ENCODE data around the gene NXPE3. TPM values are rescaled to one million over a fixed set of nuclear protein-coding genes. Genes with fewer than 3 reads are reported as not detected.

Gene NXPE3
- total RNA-seq, 1 donor from 2014 or later: 9.4 TPM

- H3K79me2 ChIP-seq (ENCODE audit: low read depth): peaks cover 27% of the 10 kb centered on the region
- no peak overlapping the region for H3K27ac Mint-ChIP-seq
These were observed 891 bp downstream of the NXPE3 start for GRCh38 chr3:101779822-101780381.

GRCh38 chr3:101780661-101781060 lies 1.6 kb downstream of the NXPE3 start:
- peaks cover 3% of the 10 kb centered on the region for H3K27me3 Mint-ChIP-seq (ENCODE audit: insufficient read depth, low read depth)
- H3K36me3 ChIP-seq: no peaks in the 10 kb centered on the region
- H3F3A ChIP-seq (ENCODE audit: low read depth): no peaks in the 10 kb centered on the region
- no peaks in the 10 kb centered on the region for H3K36me3 Mint-ChIP-seq
- H3K4me1 Mint-ChIP-seq: peaks cover 22% of the 10 kb centered on the region
- H3K4me3 Mint-ChIP-seq: peak overlapping the region; percentile 95
- H3K27ac Mint-ChIP-seq: no peak overlapping the region
- H3K4me2 ChIP-seq: peak overlapping the region; percentile 80
- H2AFZ ChIP-seq (replicated peaks): no peak overlapping the region
- H3K4me3 ChIP-seq: no peak overlapping the region
- peaks cover 16% of the 10 kb centered on the region for H3K4me1 ChIP-seq
- peaks cover 8% of the 10 kb centered on the region for H3K27me3 ChIP-seq
- no peak overlapping the region for H3K9ac ChIP-seq
- peak; percentile 9 for DNase-seq (ENCODE audit: low spot score)
- H3K9me3 ChIP-seq (ENCODE audit: low read depth): no peaks in the 10 kb centered on the region
- no peak for TF ChIP-seq EZH2 (IDR thresholded peaks at IDR 0.05)
- TF ChIP-seq EZH2phosphoT487 (IDR thresholded peaks at IDR 0.05): no peak
- TF ChIP-seq CTCF (IDR thresholded peaks at IDR 0.05): no peak
- no peaks in the 10 kb centered on the region for H4K20me1 ChIP-seq (ENCODE audit: low read depth)
- no peak overlapping the region for H3K27ac ChIP-seq
- H3K79me2 ChIP-seq (ENCODE audit: low read depth): peaks cover 27% of the 10 kb centered on the region
- H3K9me3 Mint-ChIP-seq: no peaks in the 10 kb centered on the region

More at GRCh38 chr3:101779822-101780381, 891 bp downstream of the NXPE3 start:
- Histone ChIP-seq H3K27me3 (peaks cover 8% of the 10 kb centered on the region), H2AFZ (replicated peaks) (peak overlapping the region; percentile 100), H3K36me3 (no peaks in the 10 kb centered on the region), H3K4me2 (peak overlapping the region; percentile 80), H3K9me3 (ENCODE audit: low read depth) (no peaks in the 10 kb centered on the region), H3K4me1 (peaks cover 16% of the 10 kb centered on the region), H3K9ac (no peak overlapping the region), H3K27ac (no peak overlapping the region), H4K20me1 (ENCODE audit: low read depth) (no peaks in the 10 kb centered on the region), H3K4me3 (peak overlapping the region; percentile 86), H3F3A (ENCODE audit: low read depth) (no peaks in the 10 kb centered on the region)
- Mint-ChIP-seq H3K9me3 (no peaks in the 10 kb centered on the region), H3K4me1 (peaks cover 22% of the 10 kb centered on the region), H3K27me3 (ENCODE audit: insufficient read depth, low read depth) (peaks cover 3% of the 10 kb centered on the region), H3K4me3 (peak overlapping the region; percentile 95), H3K36me3 (no peaks in the 10 kb centered on the region)
- no peak for DNase-seq (ENCODE audit: low spot score)
- no peak for TF ChIP-seq EZH2 (IDR thresholded peaks at IDR 0.05)
- no peak for TF ChIP-seq CTCF (IDR thresholded peaks at IDR 0.05)

- H3K27me3 ChIP-seq: peaks cover 8% of the 10 kb centered on the region
- H3K4me2 ChIP-seq: peak overlapping the region; percentile 80
- Mint-ChIP-seq H3K27ac (no peak overlapping the region), H3K27me3 (ENCODE audit: insufficient read depth, low read depth) (peaks cover 3% of the 10 kb centered on the region), H3K36me3 (no peaks in the 10 kb centered on the region), H3K9me3 (no peaks in the 10 kb centered on the region), H3K4me3 (peak overlapping the region; percentile 95), H3K4me1 (peaks cover 22% of the 10 kb centered on the region)
- H3K4me1 ChIP-seq: peaks cover 16% of the 10 kb centered on the region
- H3F3A ChIP-seq (ENCODE audit: low read depth): no peaks in the 10 kb centered on the region
- H3K4me3 ChIP-seq: no peak overlapping the region
- no peaks in the 10 kb centered on the region for H3K36me3 ChIP-seq
- H2AFZ ChIP-seq (replicated peaks): no peak overlapping the region
- DNase-seq (ENCODE audit: low spot score): no peak
- H3K9ac ChIP-seq: no peak overlapping the region
- H4K20me1 ChIP-seq (ENCODE audit: low read depth): no peaks in the 10 kb centered on the region
- H3K79me2 ChIP-seq (ENCODE audit: low read depth): peaks cover 27% of the 10 kb centered on the region
- no peak overlapping the region for H3K27ac ChIP-seq
- TF ChIP-seq CTCF (IDR thresholded peaks at IDR 0.05): no peak
- no peak for TF ChIP-seq EZH2phosphoT487 (IDR thresholded peaks at IDR 0.05)
- no peak for TF ChIP-seq EZH2 (IDR thresholded peaks at IDR 0.05)
- H3K9me3 ChIP-seq (ENCODE audit: low read depth): no peaks in the 10 kb centered on the region
These were observed 2.2 kb downstream of the NXPE3 start for GRCh38 chr3:101781166-101781565.

All from neural progenitor cell (in vitro differentiated cells).